IMR-90 (cell line): Measurements from ENCODE around the gene E2F4. TPM values are rescaled to one million over a fixed set of nuclear protein-coding genes. Genes with fewer than 3 reads are reported as not detected.

ENCODE experiments used
- ATAC-seq: fragments of 200-7000 bp; cut with Tn5 transposase; 2 replicates; pipeline ENCODE4 v1.9.1; 2020; ENCODE audit warnings: low read depth, mild to moderate bottlenecking, moderate library complexity
- BruUV-seq: library from RNA; stranded (reverse); fragments of 400-500 nt; replicated peaks from 2 replicates; lab custom pipeline; 2021; lab: Mats Ljungman, UMichigan
- CTCF ChIA-PET: fragments of 300-600 bp; formaldehyde crosslinking; extraction: SDS; loops from one replicate; lab custom pipeline; 2021; ENCODE audit warnings: antibody characterized with exemption; lab: Yijun Ruan, JAX
- POLR2A ChIA-PET: fragments of 300-600 bp; sonication (Branson Sonifier 250); formaldehyde crosslinking; loops from one replicate; lab custom pipeline; 2022; ENCODE audit warnings: antibody characterized with exemption; ENCODE audit not compliant: unreplicated experiment; lab: Charles Lee
- DNase-seq: peaks from one replicate; pipeline ENCODE4 v3.0.0; 2013
- H2AFZ ChIP-seq: replicated peaks from 2 replicates; pipeline ENCODE3; 2013; ENCODE audit warnings: low read length, mild to moderate bottlenecking; ENCODE audit not compliant: poor library complexity
- H2AK5ac ChIP-seq: 2 replicates; pipeline ENCODE4 v1.6.1; 2013; ENCODE audit warnings: low read depth, low read length, inconsistent platforms
- H2AK9ac ChIP-seq: replicated peaks from 2 replicates; pipeline ENCODE3; 2013; ENCODE audit warnings: mild to moderate bottlenecking, low read depth, low read length, moderate library complexity; ENCODE audit not compliant: poor library complexity
- H2BK120ac ChIP-seq: 2 replicates; pipeline ENCODE4 v1.6.1; 2013; ENCODE audit warnings: low read depth, low read length, inconsistent platforms
- H2BK15ac ChIP-seq: 3 replicates; pipeline ENCODE4 v1.6.1; 2013; ENCODE audit warnings: low read depth, low read length, inconsistent platforms
- H2BK20ac ChIP-seq: 2 replicates; pipeline ENCODE4 v1.6.1; 2013; ENCODE audit warnings: low read depth, mild to moderate bottlenecking, inconsistent platforms, low read length, moderate library complexity
- H2BK5ac ChIP-seq: 2 replicates; pipeline ENCODE4 v1.6.1; 2013; ENCODE audit warnings: mild to moderate bottlenecking, low read depth, low read length, inconsistent platforms; ENCODE audit not compliant: poor library complexity, severe bottlenecking
- H3K14ac ChIP-seq: replicated peaks from 2 replicates; pipeline ENCODE4 v1.6.1; 2013; ENCODE audit warnings: low read depth, low read length, inconsistent platforms
- H3K18ac ChIP-seq: 2 replicates; pipeline ENCODE4 v1.6.1; 2013; ENCODE audit warnings: low read depth, low read length, control low read depth
- H3K23ac ChIP-seq: 2 replicates; pipeline ENCODE4 v1.6.1; 2013; ENCODE audit warnings: low read depth, low read length, inconsistent platforms
- H3K27ac ChIP-seq: 2 replicates; pipeline ENCODE4 v1.5.1; 2013; ENCODE audit warnings: mild to moderate bottlenecking, control low read depth, low read length; ENCODE audit not compliant: insufficient read depth
- H3K27me3 ChIP-seq: 2 replicates; pipeline ENCODE4 v1.6.1; 2013; ENCODE audit warnings: low read length; ENCODE audit not compliant: control insufficient read depth, insufficient read depth
- H3K36me3 ChIP-seq: 2 replicates; pipeline ENCODE4 v1.6.1; 2013; ENCODE audit warnings: low read length, mixed read lengths; ENCODE audit not compliant: control insufficient read depth, insufficient read depth
- H3K4ac ChIP-seq: 2 replicates; pipeline ENCODE4 v1.6.1; 2013; ENCODE audit warnings: low read depth, low read length, inconsistent platforms
- H3K4me1 ChIP-seq: 2 replicates; pipeline ENCODE4 v1.6.1; 2013; ENCODE audit warnings: low read length, mixed read lengths; ENCODE audit not compliant: control insufficient read depth, insufficient read depth
- H3K4me2 ChIP-seq: 2 replicates; pipeline ENCODE4 v1.6.1; 2013; ENCODE audit warnings: low read depth, mild to moderate bottlenecking, control low read depth, low read length, moderate library complexity
- H3K4me3 ChIP-seq: 2 replicates; pipeline ENCODE4 v1.5.1; 2013; ENCODE audit warnings: low read depth, mild to moderate bottlenecking, control low read depth, low read length, moderate library complexity; ENCODE audit not compliant: insufficient read depth
- H3K56ac ChIP-seq: 2 replicates; pipeline ENCODE4 v1.6.1; 2013; ENCODE audit warnings: low read length, inconsistent platforms; ENCODE audit not compliant: insufficient read depth; ENCODE audit errors: extremely low read depth
- H3K79me1 ChIP-seq, 2 experiments: 2 replicates each; pipeline ENCODE4 v1.6.1; 2013; ENCODE audit warnings: low read length in 2 of 2, inconsistent platforms in 1 of 2, low read depth in 1 of 2
- H3K9ac ChIP-seq: 2 replicates; pipeline ENCODE4 v1.6.1; 2013; ENCODE audit warnings: low read depth, low read length, control low read depth
- H3K9me1 ChIP-seq: 2 replicates; pipeline ENCODE4 v1.6.1; 2013; ENCODE audit warnings: low read length, inconsistent platforms; ENCODE audit not compliant: insufficient read depth
- H3K9me3 ChIP-seq: 2 replicates; pipeline ENCODE4 v1.6.1; 2013; ENCODE audit warnings: low read length; ENCODE audit not compliant: control insufficient read depth, insufficient read depth
- H4K20me1 ChIP-seq: 2 replicates; pipeline ENCODE4 v1.6.1; 2013; ENCODE audit warnings: low read length, inconsistent platforms; ENCODE audit not compliant: insufficient read depth
- H4K5ac ChIP-seq: 2 replicates; pipeline ENCODE4 v1.6.1; 2013; ENCODE audit warnings: mild to moderate bottlenecking, low read depth, low read length, control low read depth
- H4K8ac ChIP-seq, 2 experiments: 2 replicates each; pipeline ENCODE4 v1.6.1; 2013; ENCODE audit warnings: low read depth in 2 of 2, low read length in 2 of 2, control low read depth in 1 of 2, inconsistent platforms in 1 of 2
- H4K91ac ChIP-seq: 2 replicates; pipeline ENCODE4 v1.6.1; 2013; ENCODE audit warnings: low read depth, low read length, inconsistent platforms; ENCODE audit not compliant: insufficient read depth
- ELK1 ChIP-seq: fragments of 150-350 bp; IDR thresholded peaks from 2 replicates; pipeline ENCODE4 v1.6.1; 2016; ENCODE audit warnings: low read depth, mild to moderate bottlenecking, low read length, moderate library complexity, borderline replicate concordance
- WGBS, 2 experiments: methylation state at CpG; one replicate each; pipeline versions ENCODE4 v1.1.5 to v1.1.7; 2013; ENCODE audit warnings: missing lambda C conversion rate in 2 of 2; ENCODE audit not compliant: insufficient read length in 1 of 2; ENCODE audit errors: extremely low coverage in 2 of 2; 5-methylcytosine and 5-hydroxymethylcytosine counted together
- dilution Hi-C: fragments of 300-500 bp; cut with HindIII; formaldehyde crosslinking; loops from one replicate; pipeline ENCODE4 v1.14.3; 2018; ENCODE audit warnings: low sequenced_read_pairs; ENCODE audit not compliant: unreplicated experiment
- in situ Hi-C: fragments of 300-500 bp; cut with MboI; formaldehyde crosslinking; loops from 3 replicates; pipeline ENCODE4 v1.14.3; 2019; ENCODE audit warnings: low sequenced_read_pairs, inconsistent platforms, mixed read lengths
- intact Hi-C: fragments of 100-400 bp; cut with micrococcal nuclease; formaldehyde crosslinking; loops from 2 replicates; pipeline ENCODE4 v1.10.0; 2022
- polyA plus RNA-seq, 3 experiments: library from polyadenylated mRNA; depleted of rRNA; stranded (reverse); fragments of >200 nt; gene quantifications; 2 replicates each; pipeline ENCODE4 v1.2.3, GENCODE V29; 2012; ENCODE audit warnings: low replicate concordance in 1 of 3
- total RNA-seq: library from RNA; depleted of rRNA; stranded (reverse); fragments of >200 nt; gene quantifications from 2 replicates; pipeline ENCODE4 v1.2.3, GENCODE V29; 2012

Gene E2F4
- total and polyA plus RNA-seq, 2 of the 4 experiments (the other 2 are of a cell fraction), result 63.4 to 103 TPM

- Histone ChIP-seq H3K23ac (no peak overlapping the region), H4K8ac (no peak overlapping the region), H3K36me3 (no peaks in the 10 kb centered on the region), H3K56ac (no peak overlapping the region), H2AK9ac (no peak overlapping the region), H3K4me3 (no peak overlapping the region), H2BK120ac (no peak overlapping the region), H4K20me1 (peaks cover 30% of the 10 kb centered on the region), H3K27ac (no peak overlapping the region), H3K18ac (no peak overlapping the region), H3K14ac (no peak overlapping the region), H3K9me3 (no peaks in the 10 kb centered on the region), H3K4me2 (no peak overlapping the region), H2BK20ac (no peak overlapping the region), H3K9ac (no peak overlapping the region), H3K4me1 (peaks cover 5% of the 10 kb centered on the region; the same call in 1 of the 2 replicates), H3K79me1 (peaks cover 10 to 25% of the 10 kb centered on the region in 2 experiments; a peak in 2 of 4 replicates), H4K5ac (no peak overlapping the region), H3K4ac (no peak overlapping the region), H2BK5ac (no peak overlapping the region), H3K9me1 (peaks cover 5% of the 10 kb centered on the region; the same call in 1 of the 2 replicates), H2AK5ac (no peak overlapping the region), H4K91ac (no peak overlapping the region), H3K27me3 (no peaks in the 10 kb centered on the region), H2AFZ (no peak overlapping the region), H2BK15ac (no peak overlapping the region)
- POLR2A ChIA-PET, result no interaction called here
- intact Hi-C loops, result loop anchor here (10.0 kb wide), 1 partner anchor 262 kb away; no protein-coding TSS in a partner anchor
- dilution Hi-C loops, result no loop called here
- BruUV-seq, result no TSS peak
- ATAC-seq (no peak), DNase-seq (no peak)
- 33% methylated on average over 1 of the region's 7 CpGs; no CpG with 5 or more reads in 1 of the 2 experiments for WGBS, 2 experiments
- CTCF ChIA-PET, result interaction anchor here (0.9 kb wide), 1 partner anchor 28 kb away, joined by 3 read pairs; no protein-coding TSS in a partner anchor
- TF ChIP-seq ELK1, result no peak
- in situ Hi-C loops, result loop anchor here (5.0 kb wide), 1 partner anchor 195 kb away; the partner anchor contains the start of gene CES3
Measured at GRCh38 chr16:67157106-67157748, 34.7 kb upstream of the E2F4 start.
